Thyroid gland (tissue), 4 donors: Measurements from ENCODE around the gene SH2B2.

Experiments
- POLR2A ChIP-seq, 2 donors: fragments of 450-650 bp; IDR thresholded peaks; one replicate each; pipeline ENCODE4 v1.6.1; 2017; ENCODE audit warnings: antibody characterized with exemption in 2 of 2, mild to moderate bottlenecking in 2 of 2, moderate library complexity in 1 of 2
- TF ChIP-seq, protein P1 (sequence below), 6 experiments: fragments of 200-600 bp in 3 of 6; fragments of 450-650 bp in 3 of 6; sonication (generic) in 3 of 6; IDR thresholded peaks; one replicate each; pipeline ENCODE4 v1.5.1; 2016 to 2019; ENCODE audit warnings: antibody characterized with exemption in 6 of 6, mild to moderate bottlenecking in 2 of 6, inconsistent platforms in 1 of 6, moderate library complexity in 1 of 6

DNA sequence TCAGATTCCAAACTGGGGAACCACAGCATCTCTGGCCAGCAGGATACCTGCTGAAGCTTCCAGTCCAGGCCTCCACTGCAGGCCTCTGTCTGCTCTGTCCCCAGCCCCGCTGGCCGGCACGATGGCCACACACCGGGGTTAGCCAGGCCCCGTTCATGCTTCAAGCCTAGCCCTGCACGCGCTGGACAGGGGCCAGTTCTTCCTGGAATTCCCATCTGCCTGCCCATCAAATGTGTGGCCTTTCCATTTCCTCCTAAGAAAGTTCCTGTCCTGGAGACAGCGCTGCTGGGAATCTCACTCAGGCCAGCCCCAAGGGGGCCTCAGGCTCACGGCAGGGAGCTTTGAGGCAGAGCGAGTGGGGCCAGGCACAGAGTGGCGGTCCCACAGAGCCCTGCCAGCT lies 18.0 kb downstream of the SH2B2 start:
- TF ChIP-seq, protein P1, sequence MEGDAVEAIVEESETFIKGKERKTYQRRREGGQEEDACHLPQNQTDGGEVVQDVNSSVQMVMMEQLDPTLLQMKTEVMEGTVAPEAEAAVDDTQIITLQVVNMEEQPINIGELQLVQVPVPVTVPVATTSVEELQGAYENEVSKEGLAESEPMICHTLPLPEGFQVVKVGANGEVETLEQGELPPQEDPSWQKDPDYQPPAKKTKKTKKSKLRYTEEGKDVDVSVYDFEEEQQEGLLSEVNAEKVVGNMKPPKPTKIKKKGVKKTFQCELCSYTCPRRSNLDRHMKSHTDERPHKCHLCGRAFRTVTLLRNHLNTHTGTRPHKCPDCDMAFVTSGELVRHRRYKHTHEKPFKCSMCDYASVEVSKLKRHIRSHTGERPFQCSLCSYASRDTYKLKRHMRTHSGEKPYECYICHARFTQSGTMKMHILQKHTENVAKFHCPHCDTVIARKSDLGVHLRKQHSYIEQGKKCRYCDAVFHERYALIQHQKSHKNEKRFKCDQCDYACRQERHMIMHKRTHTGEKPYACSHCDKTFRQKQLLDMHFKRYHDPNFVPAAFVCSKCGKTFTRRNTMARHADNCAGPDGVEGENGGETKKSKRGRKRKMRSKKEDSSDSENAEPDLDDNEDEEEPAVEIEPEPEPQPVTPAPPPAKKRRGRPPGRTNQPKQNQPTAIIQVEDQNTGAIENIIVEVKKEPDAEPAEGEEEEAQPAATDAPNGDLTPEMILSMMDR (IDR thresholded peaks at IDR 0.05): no peak
- no peak for TF ChIP-seq POLR2A (IDR thresholded peaks at IDR 0.05)
